Heart left ventricle (tissue), 16 donors: ENCODE results near the gene DNAH7. TPM values are rescaled to one million over a fixed set of nuclear protein-coding genes. Genes with fewer than 3 reads are reported as not detected.

ENCODE experiments used
- ATAC-seq, 4 donors: fragments of 200-7000 bp; cut with Tn5 transposase; one replicate each; pipeline ENCODE4 v1.9.1; 2020 to 2022; ENCODE audit warnings: moderate library complexity in 4 of 4, mild to moderate bottlenecking in 3 of 4, moderate number of reproducible peaks in 1 of 4
- DNase-seq, 5 donors: peaks; one replicate each; pipeline ENCODE4 v3.0.0-alpha.2; 2020
- H3K27ac ChIP-seq, 12 donors: fragments of 200-600 bp; sonication (generic) in 4 of 12; one replicate each; pipeline versions ENCODE4 v1.5.0 to v1.8.0; 2016 to 2022; ENCODE audit warnings: mild to moderate bottlenecking in 2 of 12
- H3K27me3 ChIP-seq, 9 donors: fragments of 200-600 bp; sonication (generic) in 2 of 9; one replicate each; pipeline versions ENCODE4 v1.5.1 to v1.8.0; 2016 to 2022; ENCODE audit warnings: mild to moderate bottlenecking in 3 of 9
- H3K36me3 ChIP-seq, 9 donors: fragments of 200-600 bp; sonication (generic) in 2 of 9; one replicate each; pipeline versions ENCODE4 v1.5.0 to v1.8.0; 2018 to 2022; ENCODE audit warnings: mild to moderate bottlenecking in 2 of 9
- H3K4me1 ChIP-seq, 12 donors: fragments of 200-600 bp; sonication (generic) in 4 of 12; one replicate each; pipeline versions ENCODE4 v1.5.0 to v1.8.0; 2016 to 2022; ENCODE audit warnings: mild to moderate bottlenecking in 3 of 12
- H3K4me3 ChIP-seq, 12 donors: fragments of 200-600 bp; sonication (generic) in 4 of 12; one replicate each; pipeline versions ENCODE4 v1.5.0 to v1.8.0; 2017 to 2022; ENCODE audit warnings: mild to moderate bottlenecking in 9 of 12, moderate library complexity in 4 of 12
- H3K9me3 ChIP-seq, 12 donors: fragments of 200-600 bp; sonication (generic) in 4 of 12; one replicate each; pipeline versions ENCODE4 v1.5.0 to v1.8.0; 2016 to 2022; ENCODE audit warnings: mild to moderate bottlenecking in 1 of 12
- POLR2A ChIP-seq, 2 donors: fragments of 450-650 bp; IDR thresholded peaks; one replicate each; pipeline ENCODE4 v1.6.1; 2017; ENCODE audit warnings: antibody characterized with exemption in 2 of 2, mild to moderate bottlenecking in 2 of 2, moderate library complexity in 2 of 2
- WGBS, 4 donors: extraction: QIAGEN DNeasy Blood & Tissue Kit in 2 of 4; methylation state at CpG; one replicate each; pipeline versions ENCODE4 v1.1.5 to v1.1.7; 2013 to 2018; 5-methylcytosine and 5-hydroxymethylcytosine counted together
- intact Hi-C, 10 donors: fragments of 100-400 bp; cut with DNase I; formaldehyde crosslinking; loops; one replicate each; pipeline versions ENCODE4 v1.11.1 to v1.14.2; 2022
- polyA plus RNA-seq, 2 donors: library from polyadenylated mRNA; stranded (reverse); fragments of 200-250 nt; gene quantifications; one replicate each; pipeline ENCODE4 v1.2.3, GENCODE V29; 2013
- total RNA-seq, 9 donors: library from RNA; depleted of rRNA in 2 of 9; stranded (reverse); fragments of >200 nt in 2 of 9; fragmentation: NEBNext Ultra II Directional in 3 of 9; extraction: Animal tissue kit (Norgen Biotek cat#: 25700) in 3 of 9; gene quantifications; one replicate each; pipeline versions ENCODE4 v1.1.0 to v1.2.4, GENCODE V29; 2016 to 2023
- TF ChIP-seq, protein P1 (sequence below), 12 donors: fragments of 200-600 bp; sonication (generic) in 4 of 12; IDR thresholded peaks; one replicate each; pipeline versions ENCODE4 v1.5.0 to v1.8.0; 2018 to 2022; ENCODE audit warnings: antibody characterized with exemption in 12 of 12, mild to moderate bottlenecking in 5 of 12
- donor health status: ischemic (EF 13 %, LVEDD 7.1; RV severe dilation, severe dysfunction).
- donor health status: healthy with polysubstance abuse.
- donor health status: DM: no; HTN: yes; CAD: no.
- donor health status: DM: no; HTN: no; CAD: no.
- donor health status: ischemic (EF 25% LVEDD 6.9; RV normal size, moderate dysfunction).
- donor health status: ischemic (EF 25% LVEDD 5.7; RV mildly dilated, moderate dysfunction).
- donor health status: healthy.
- donor health status: DM: yes; HTN: yes; CAD: no.
- donor health status: ischemic (EF 35%, LVEDD 5.7; RV mildly dilated, moderate dysfunction).
- donor health status: nonischemic (EF 11% LVEDD 7.7; RV severe dilation, severe dysfunction).
- donor health status: DM: yes; HTN: yes; CAD: no.
- donor health status: PGD.
- donor health status: ischemic (EF 29% LVEDD 5.4; RV normal size, mild dysfunction).
- donor health status: nonischemic (EF 23%, LVEDD 6.1; RV moderate dilation, normal function).

DNAH7 gene
- total and polyA plus RNA-seq, 11 donors = 0.08 to 1.5 (median 0.40) TPM; not detected in 1

DNA sequence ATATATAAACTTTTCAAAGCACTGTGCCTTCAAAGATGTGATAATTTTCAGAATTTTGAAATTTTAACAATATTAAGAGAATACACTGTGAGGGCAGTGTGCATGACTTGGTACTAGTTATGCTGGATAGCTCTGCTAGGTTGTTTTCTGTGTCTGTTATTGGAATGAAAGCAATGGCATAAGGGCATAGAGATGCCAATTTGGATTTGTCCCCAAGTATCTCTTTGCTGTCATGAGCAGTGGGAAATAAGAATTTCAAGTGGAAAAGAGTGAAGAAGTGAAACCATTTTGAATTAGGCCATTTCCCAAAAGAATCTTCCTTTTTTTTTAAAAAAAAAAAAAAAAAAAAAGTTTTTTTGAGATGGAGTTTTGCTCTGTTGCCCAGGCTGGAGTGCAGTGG, 334.8 kb downstream of the DNAH7 start:
- no peak for ATAC-seq
- no peaks in the 10 kb centered on the region for H3K27me3 ChIP-seq
- H3K4me1 ChIP-seq = no peaks in the 10 kb centered on the region
- no peak overlapping the region for H3K27ac ChIP-seq
- no peak for DNase-seq
- intact Hi-C loops = no loop called here
- H3K4me3 ChIP-seq = no peak overlapping the region
- no peaks in the 10 kb centered on the region for H3K9me3 ChIP-seq
- peaks cover 0 to 62% (median 30%) of the 10 kb centered on the region in 9 donors for H3K36me3 ChIP-seq
- TF ChIP-seq POLR2A (IDR thresholded peaks at IDR 0.05) = no peak
- TF ChIP-seq, protein P1, sequence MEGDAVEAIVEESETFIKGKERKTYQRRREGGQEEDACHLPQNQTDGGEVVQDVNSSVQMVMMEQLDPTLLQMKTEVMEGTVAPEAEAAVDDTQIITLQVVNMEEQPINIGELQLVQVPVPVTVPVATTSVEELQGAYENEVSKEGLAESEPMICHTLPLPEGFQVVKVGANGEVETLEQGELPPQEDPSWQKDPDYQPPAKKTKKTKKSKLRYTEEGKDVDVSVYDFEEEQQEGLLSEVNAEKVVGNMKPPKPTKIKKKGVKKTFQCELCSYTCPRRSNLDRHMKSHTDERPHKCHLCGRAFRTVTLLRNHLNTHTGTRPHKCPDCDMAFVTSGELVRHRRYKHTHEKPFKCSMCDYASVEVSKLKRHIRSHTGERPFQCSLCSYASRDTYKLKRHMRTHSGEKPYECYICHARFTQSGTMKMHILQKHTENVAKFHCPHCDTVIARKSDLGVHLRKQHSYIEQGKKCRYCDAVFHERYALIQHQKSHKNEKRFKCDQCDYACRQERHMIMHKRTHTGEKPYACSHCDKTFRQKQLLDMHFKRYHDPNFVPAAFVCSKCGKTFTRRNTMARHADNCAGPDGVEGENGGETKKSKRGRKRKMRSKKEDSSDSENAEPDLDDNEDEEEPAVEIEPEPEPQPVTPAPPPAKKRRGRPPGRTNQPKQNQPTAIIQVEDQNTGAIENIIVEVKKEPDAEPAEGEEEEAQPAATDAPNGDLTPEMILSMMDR (IDR thresholded peaks at IDR 0.05) = no peak

DNA sequence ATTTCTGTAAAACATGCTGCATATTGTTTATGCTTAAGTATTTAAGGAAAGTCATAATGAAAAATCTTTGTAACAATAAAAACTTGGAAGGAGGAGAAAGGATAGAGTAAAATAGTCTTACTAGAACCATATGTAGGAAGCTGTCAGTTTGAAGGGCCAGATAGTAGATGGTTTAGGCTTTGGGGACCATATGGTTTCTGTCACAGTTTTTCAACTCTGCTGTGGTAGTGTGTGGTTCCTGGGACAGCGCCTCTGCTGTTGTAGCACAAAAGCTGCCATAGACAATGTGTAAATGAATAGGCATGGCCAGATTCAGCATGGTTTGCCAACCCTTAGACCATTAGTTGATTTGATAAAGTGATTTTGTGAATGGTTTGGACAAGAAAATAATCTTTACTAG, 336.1 kb downstream of the DNAH7 start:
- TF ChIP-seq POLR2A (IDR thresholded peaks at IDR 0.05) = no peak
- TF ChIP-seq, protein P1 (IDR thresholded peaks at IDR 0.05) = no peak
- intact Hi-C loops = no loop called here
- no peaks in the 10 kb centered on the region for H3K4me1 ChIP-seq
- no peak overlapping the region for H3K27ac ChIP-seq
- peaks cover 0 to 71% (median 30%) of the 10 kb centered on the region in 9 donors for H3K36me3 ChIP-seq
- H3K9me3 ChIP-seq = no peaks in the 10 kb centered on the region
- no peak for ATAC-seq
- H3K27me3 ChIP-seq = no peaks in the 10 kb centered on the region
- WGBS, 4 donors = 70 to 89% (median 82%) methylated on average over 1 of the region's 1 CpG
- DNase-seq = no peak
- H3K4me3 ChIP-seq = no peak overlapping the region

DNA sequence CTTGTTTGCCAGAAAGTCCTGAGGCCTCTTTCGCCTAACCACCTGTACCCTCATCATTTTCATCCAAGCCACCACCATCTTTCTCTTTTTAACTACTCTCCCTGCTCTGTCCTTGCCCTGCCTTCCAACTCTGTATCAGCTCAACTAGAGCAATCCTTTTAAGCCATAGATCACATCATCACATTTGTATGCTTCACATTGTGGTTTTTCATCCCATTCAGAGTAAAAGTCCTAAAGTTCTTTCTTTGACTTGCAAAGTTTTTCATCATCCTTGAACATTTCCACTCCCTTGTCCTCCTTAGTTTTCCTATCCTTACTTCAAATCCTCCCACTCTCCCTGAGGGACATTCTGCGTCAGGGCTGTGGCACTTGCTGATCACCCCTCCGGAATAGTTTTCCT, 337.7 kb downstream of the DNAH7 start:
- no peak for TF ChIP-seq POLR2A (IDR thresholded peaks at IDR 0.05)
- TF ChIP-seq, protein P1 (IDR thresholded peaks at IDR 0.05) = no peak
- 91 to 94% (median 92%) methylated on average over 3 of the region's 3 CpGs for WGBS, 4 donors
- peaks cover 0 to 67% (median 30%) of the 10 kb centered on the region in 9 donors for H3K36me3 ChIP-seq

DNA sequence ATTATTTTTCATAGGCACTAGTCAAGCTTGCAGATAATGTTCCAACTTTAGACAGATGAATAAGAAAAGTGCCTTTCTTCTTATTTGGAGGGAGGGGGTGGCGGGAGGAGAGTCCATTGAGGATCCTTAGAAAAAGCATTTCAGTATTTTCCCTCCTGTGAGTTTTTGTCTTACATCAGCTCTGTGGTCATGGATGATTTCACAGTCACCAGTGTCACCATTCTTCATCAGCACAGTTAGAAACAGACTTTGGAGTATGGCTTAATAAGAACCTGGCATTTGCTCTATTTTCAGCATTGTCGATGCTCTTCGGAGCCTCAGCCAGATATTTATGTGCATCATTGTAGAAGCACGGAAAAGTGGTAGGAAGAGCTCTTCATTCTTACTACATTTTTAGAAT, 341.5 kb downstream of the DNAH7 start:
- Histone ChIP-seq H3K4me3 (no peak overlapping the region), H3K4me1 (no peaks in the 10 kb centered on the region), H3K9me3 (no peaks in the 10 kb centered on the region), H3K27me3 (no peaks in the 10 kb centered on the region), H3K27ac (no peak overlapping the region), H3K36me3 (peaks cover 0 to 67% (median 17%) of the 10 kb centered on the region in 9 donors)
- TF ChIP-seq, protein P1 (IDR thresholded peaks at IDR 0.05) = no peak
- TF ChIP-seq POLR2A (IDR thresholded peaks at IDR 0.05) = no peak
- DNase-seq = no peak
- intact Hi-C loops = no loop called here
- ATAC-seq = no peak
- WGBS, 4 donors = 94 to 98% (median 96%) methylated on average over 4 of the region's 4 CpGs

More for the DNA sequence above, 337.7 kb downstream of the DNAH7 start:
- Histone ChIP-seq H3K9me3 (no peaks in the 10 kb centered on the region), H3K4me1 (no peaks in the 10 kb centered on the region), H3K4me3 (no peak overlapping the region), H3K27ac (no peak overlapping the region), H3K27me3 (no peaks in the 10 kb centered on the region)
- DNase-seq (no peak), ATAC-seq (no peak)
- intact Hi-C loops = no loop called here
